Neural crest cell (in vitro differentiated cells): ENCODE results near the gene TRIM2. TPM values are rescaled to one million over a fixed set of nuclear protein-coding genes. Genes with fewer than 3 reads are reported as not detected.

ENCODE experiments used
- DNase-seq: peaks from one replicate; pipeline ENCODE4 v3.0.0; 2021; ENCODE audit warnings: low read depth, mixed read lengths, low spot score
- H3K27ac Mint-ChIP-seq: one replicate; pipeline ENCODE4 v1.8.0; 2021; ENCODE audit warnings: mild to moderate bottlenecking, mixed read lengths; ENCODE audit not compliant: unreplicated experiment
- H3K27me3 Mint-ChIP-seq: 2 replicates; pipeline ENCODE4 v1.8.0; 2021; ENCODE audit warnings: low read depth, mild to moderate bottlenecking, mixed read lengths
- H3K36me3 Mint-ChIP-seq: 2 replicates; pipeline ENCODE4 v1.8.0; 2021; ENCODE audit warnings: low read depth, mild to moderate bottlenecking, mixed read lengths
- H3K4me1 Mint-ChIP-seq: 2 replicates; pipeline ENCODE4 v1.8.0; 2021; ENCODE audit warnings: mixed read lengths
- H3K4me3 Mint-ChIP-seq: one replicate; pipeline ENCODE4 v1.8.0; 2021; ENCODE audit warnings: mild to moderate bottlenecking, mixed read lengths
- H3K9me3 Mint-ChIP-seq: 2 replicates; pipeline ENCODE4 v1.8.0; 2021; ENCODE audit warnings: mixed read lengths
- total RNA-seq: library from RNA; stranded (reverse); gene quantifications from 2 replicates; pipeline ENCODE4 v1.2.1, GENCODE V29; 2021
- TF ChIP-seq, protein P1 (sequence below): fragments of 200-600 bp; sonication (generic); conservative IDR thresholded peaks from 2 replicates; pipeline ENCODE4 v1.5.0; 2021; ENCODE audit warnings: antibody characterized with exemption, mild to moderate bottlenecking

Gene TRIM2
- total RNA-seq, 1 donor from 2014 or later, result 105 TPM

GRCh38 chr4:153341575-153342090, 137.4 kb downstream of the TRIM2 start:
- Mint-ChIP-seq H3K9me3 (no peaks in the 10 kb centered on the region), H3K27ac (no peak overlapping the region), H3K36me3 (peaks cover 7% of the 10 kb centered on the region), H3K27me3 (peaks cover 3% of the 10 kb centered on the region), H3K4me1 (peaks cover 19% of the 10 kb centered on the region), H3K4me3 (no peak overlapping the region)
- TF ChIP-seq, protein P1, sequence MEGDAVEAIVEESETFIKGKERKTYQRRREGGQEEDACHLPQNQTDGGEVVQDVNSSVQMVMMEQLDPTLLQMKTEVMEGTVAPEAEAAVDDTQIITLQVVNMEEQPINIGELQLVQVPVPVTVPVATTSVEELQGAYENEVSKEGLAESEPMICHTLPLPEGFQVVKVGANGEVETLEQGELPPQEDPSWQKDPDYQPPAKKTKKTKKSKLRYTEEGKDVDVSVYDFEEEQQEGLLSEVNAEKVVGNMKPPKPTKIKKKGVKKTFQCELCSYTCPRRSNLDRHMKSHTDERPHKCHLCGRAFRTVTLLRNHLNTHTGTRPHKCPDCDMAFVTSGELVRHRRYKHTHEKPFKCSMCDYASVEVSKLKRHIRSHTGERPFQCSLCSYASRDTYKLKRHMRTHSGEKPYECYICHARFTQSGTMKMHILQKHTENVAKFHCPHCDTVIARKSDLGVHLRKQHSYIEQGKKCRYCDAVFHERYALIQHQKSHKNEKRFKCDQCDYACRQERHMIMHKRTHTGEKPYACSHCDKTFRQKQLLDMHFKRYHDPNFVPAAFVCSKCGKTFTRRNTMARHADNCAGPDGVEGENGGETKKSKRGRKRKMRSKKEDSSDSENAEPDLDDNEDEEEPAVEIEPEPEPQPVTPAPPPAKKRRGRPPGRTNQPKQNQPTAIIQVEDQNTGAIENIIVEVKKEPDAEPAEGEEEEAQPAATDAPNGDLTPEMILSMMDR, result no peak
- no peak for DNase-seq

DNA sequence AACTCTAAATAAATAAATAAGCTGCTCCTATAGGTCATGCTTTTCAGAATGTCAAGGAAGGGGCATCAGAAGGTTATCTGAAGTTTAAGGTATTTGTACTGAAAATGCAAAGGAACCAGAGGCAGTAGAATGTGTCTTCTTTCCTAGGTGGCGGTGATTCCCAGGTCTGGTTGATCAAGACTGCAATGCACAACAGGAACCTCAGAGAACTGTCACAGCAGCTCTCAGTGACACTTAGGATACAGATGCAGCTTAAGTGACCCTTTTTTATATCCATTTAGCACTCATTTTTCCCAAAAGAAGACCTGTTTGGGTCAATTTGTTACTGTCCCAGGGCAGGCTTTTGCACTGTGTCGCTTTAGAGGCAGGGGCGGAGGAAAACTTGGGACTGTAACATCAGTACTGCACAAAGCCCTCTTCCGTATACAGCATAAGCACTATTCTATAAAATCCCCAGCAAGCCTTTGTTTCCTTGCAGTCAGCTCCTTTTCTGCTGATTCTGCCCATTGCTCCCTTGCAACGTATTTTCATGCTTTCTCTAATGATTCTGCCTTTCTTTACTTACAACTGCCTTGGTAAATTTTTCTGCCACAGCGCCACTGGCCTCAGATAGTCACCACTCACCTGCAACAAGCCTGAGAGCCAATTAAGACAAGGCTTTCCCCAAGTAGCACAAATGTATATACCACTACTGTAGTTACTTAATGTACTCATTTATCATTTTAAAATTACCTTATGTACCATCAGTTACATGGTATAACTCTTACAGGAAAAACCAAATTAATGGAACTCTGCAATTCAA, 138.7 kb downstream of the TRIM2 start:
- no peak for DNase-seq
- no peak overlapping the region for H3K27ac Mint-ChIP-seq
- H3K27me3 Mint-ChIP-seq, result peaks cover 3% of the 10 kb centered on the region
- H3K4me1 Mint-ChIP-seq, result peaks cover 32% of the 10 kb centered on the region
- peak overlapping the region; percentile 68 for H3K4me3 Mint-ChIP-seq
- peaks cover 7% of the 10 kb centered on the region for H3K36me3 Mint-ChIP-seq
- TF ChIP-seq, protein P1, result no peak
- no peaks in the 10 kb centered on the region for H3K9me3 Mint-ChIP-seq

DNA sequence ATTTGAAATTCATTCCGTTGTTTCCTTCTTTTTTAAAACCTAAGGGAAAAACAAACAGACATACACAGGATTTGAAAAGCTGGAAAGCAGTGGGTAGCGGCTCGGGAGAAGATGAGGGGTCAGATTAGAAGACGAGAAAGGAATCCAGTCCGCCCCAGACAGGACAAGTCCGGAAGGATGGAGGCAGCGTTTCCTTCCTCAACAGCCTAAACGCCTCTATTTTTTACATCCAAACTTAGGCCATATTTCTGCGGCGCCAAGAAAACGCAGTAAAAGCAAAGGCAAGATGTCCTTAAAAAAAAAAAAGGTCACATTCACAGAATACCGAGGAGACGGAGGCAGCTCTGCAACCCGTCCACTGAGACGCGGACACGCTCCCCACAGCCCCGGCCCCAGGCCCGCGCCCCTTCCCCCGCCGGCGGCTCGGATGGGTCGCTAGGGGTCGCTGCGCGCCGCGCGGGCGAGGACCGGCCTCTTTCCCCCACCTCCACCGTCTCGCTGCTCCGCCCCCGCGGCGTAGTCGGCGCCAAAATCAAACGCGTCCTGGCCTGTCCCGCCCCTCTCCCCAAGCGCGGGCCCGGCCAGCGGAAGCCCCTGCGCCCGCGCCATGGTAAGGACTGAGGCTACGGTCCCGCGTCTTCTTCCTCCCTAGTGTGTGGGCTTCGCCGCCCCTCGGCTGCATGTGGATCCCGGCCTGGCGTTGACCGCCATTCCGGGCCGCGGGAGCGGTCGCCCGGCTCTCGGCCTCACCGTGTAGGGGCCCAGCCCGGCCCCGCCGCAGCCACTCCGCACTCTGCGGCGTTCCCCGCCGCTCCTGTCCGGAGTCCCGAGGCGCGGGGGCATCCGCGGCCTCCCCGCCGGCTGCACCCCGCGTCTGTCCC, 140.1 kb downstream of the TRIM2 start, which contains the start of gene MND1:
MND1 (plus strand) TSS at position 558 of the 881 bp plus-strand sequence; CDS start at position 608, 50 bp downstream.
- peak; percentile 95 for DNase-seq
- Mint-ChIP-seq H3K9me3 (no peaks in the 10 kb centered on the region), H3K27me3 (peaks cover 3% of the 10 kb centered on the region), H3K4me3 (peak within 1 kb of the TSS; percentile 94), H3K36me3 (peaks cover 7% of the 10 kb centered on the region), H3K27ac (peak within 1 kb of the TSS; percentile 98), H3K4me1 (peaks cover 39% of the 10 kb centered on the region)
- TF ChIP-seq, protein P1, result peak; percentile 97

DNA sequence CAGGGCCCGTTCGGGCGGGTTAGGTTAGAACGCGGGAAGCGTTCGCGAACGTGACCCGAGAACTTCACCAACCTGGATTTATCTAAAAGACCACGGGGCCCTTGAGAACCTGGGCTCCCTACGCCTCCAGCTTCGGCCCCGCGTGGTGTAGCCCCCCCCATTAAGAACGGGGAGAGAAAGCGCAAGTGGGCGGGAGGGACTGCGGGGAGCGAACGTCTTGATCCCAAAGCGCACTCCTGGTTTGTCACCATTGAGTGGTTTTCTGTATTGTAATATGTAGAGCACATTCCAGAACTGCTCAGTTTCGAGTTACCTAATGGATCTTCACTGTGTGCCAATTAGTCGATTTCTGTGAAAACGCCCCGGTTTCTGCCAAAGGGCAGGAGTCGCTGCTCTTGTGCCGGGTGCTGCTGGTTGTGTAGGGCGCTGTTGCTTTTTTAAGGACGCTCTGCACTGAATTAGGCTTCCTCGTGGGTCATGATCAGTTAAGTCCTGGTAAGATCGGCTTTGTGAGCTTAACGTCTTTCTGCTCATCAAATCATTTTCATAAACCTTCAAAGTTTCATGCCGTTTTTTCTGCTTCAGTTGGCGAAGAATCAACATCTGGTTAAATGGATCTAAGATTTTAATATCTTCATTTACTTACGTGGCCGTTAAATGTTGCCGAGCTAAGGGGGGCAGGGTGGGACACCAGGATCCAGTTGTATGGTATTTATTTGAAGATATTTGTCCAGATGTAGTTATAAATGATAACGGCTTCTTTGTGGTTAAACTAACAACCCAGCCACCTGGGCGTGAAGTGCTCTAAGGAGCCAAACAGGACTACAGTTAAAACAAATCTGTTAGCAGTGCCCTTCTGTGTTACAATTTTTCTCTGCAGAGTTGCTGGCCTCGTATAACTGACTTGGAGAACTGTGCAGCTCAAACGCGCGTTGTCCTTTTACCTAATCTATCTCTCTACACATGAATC, 141.1 kb downstream of the TRIM2 start:
- Mint-ChIP-seq H3K36me3 (peaks cover 7% of the 10 kb centered on the region), H3K4me1 (peaks cover 41% of the 10 kb centered on the region), H3K9me3 (no peaks in the 10 kb centered on the region), H3K27ac (peak overlapping the region; percentile 98), H3K27me3 (peaks cover 3% of the 10 kb centered on the region), H3K4me3 (peak overlapping the region; percentile 94)
- TF ChIP-seq, protein P1, result no peak
- peak; percentile 12 for DNase-seq
